HCT116 (cell line): ENCODE data around the gene LRFN2.

Experiments
- CBX3 ChIP-seq: IDR thresholded peaks from 2 replicates; pipeline ENCODE4 v1.6.1; 2012; ENCODE audit warnings: low read depth
- CTCF ChIP-seq, 3 experiments: fragments of 200-600 bp in 1 of 3; sonication (generic) in 1 of 3; IDR thresholded peaks in 2 of 3; conservative IDR thresholded peaks in 1 of 3; 2 replicates each; pipeline ENCODE4 v1.5.1; 2012 to 2017; ENCODE audit warnings: low read depth in 2 of 3, low read length in 2 of 3, antibody characterized with exemption in 1 of 3, borderline replicate concordance in 1 of 3, control low read depth in 1 of 3, mild to moderate bottlenecking in 1 of 3, mixed read lengths in 1 of 3, mixed run types in 1 of 3, moderate library complexity in 1 of 3; ENCODE audit not compliant: insufficient read depth in 1 of 3
- EGR1 ChIP-seq: IDR thresholded peaks from 2 replicates; pipeline ENCODE4 v1.6.1; 2012; ENCODE audit warnings: low read depth
- EZH2 ChIP-seq: fragments of 200-600 bp; sonication (generic); IDR thresholded peaks from 2 replicates; pipeline ENCODE4 v1.6.1; 2017; ENCODE audit warnings: antibody characterized with exemption, mixed run types
- POLR2A ChIP-seq: IDR thresholded peaks from 2 replicates; pipeline ENCODE4 v1.7.0; 2011; ENCODE audit warnings: borderline replicate concordance; ENCODE audit not compliant: insufficient read depth, insufficient read length; ENCODE audit errors: extremely low read depth
- POLR2AphosphoS5 ChIP-seq: IDR thresholded peaks from 2 replicates; pipeline ENCODE4 v1.6.1; 2011; ENCODE audit warnings: mild to moderate bottlenecking, low read depth, low read length, moderate library complexity
- RAD21 ChIP-seq: IDR thresholded peaks from 2 replicates; pipeline ENCODE4 v1.6.1; 2012; ENCODE audit warnings: low read depth, mild to moderate bottlenecking
- SRF ChIP-seq: IDR thresholded peaks from 2 replicates; pipeline ENCODE4 v1.6.1; 2012; ENCODE audit warnings: low read depth
- TF ChIP-seq, protein P1 (sequence below): IDR thresholded peaks from 2 replicates; pipeline ENCODE4 v1.6.1; 2012; ENCODE audit warnings: low read depth

DNA sequence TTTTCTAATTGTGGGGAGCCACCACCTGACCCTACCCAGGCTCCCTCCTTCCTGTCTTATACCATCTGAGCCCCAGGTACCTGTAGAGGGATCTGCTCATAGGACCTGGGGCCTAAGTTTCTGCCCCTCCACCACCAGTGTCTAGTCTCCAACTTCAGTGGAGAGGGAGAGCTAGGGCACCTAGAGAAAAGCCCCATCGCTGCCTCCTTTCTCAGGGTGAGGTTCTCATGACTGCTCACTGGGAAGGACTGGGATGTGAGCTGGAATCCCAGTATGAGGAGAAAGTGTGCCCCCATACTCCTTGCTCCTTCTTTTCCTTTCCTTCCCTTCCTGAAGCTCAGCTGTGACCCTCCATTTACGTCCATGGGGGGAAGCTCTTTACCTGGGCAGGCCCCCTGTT is 231.6 kb downstream of the LRFN2 start:
- TF ChIP-seq EZH2: no peak
- TF ChIP-seq CTCF (IDR thresholded peaks at IDR 0.05 in 2 of 3, conservative IDR thresholded peaks at IDR 0.05 in 1 of 3; ENCODE audit: borderline replicate concordance in 1 of 3, insufficient read depth in 1 of 3, low read depth in 2 of 3, low read length in 2 of 3): no peak
- TF ChIP-seq RAD21: no peak
- TF ChIP-seq POLR2A: no peak
- no peak for TF ChIP-seq EGR1
- TF ChIP-seq, protein P1, sequence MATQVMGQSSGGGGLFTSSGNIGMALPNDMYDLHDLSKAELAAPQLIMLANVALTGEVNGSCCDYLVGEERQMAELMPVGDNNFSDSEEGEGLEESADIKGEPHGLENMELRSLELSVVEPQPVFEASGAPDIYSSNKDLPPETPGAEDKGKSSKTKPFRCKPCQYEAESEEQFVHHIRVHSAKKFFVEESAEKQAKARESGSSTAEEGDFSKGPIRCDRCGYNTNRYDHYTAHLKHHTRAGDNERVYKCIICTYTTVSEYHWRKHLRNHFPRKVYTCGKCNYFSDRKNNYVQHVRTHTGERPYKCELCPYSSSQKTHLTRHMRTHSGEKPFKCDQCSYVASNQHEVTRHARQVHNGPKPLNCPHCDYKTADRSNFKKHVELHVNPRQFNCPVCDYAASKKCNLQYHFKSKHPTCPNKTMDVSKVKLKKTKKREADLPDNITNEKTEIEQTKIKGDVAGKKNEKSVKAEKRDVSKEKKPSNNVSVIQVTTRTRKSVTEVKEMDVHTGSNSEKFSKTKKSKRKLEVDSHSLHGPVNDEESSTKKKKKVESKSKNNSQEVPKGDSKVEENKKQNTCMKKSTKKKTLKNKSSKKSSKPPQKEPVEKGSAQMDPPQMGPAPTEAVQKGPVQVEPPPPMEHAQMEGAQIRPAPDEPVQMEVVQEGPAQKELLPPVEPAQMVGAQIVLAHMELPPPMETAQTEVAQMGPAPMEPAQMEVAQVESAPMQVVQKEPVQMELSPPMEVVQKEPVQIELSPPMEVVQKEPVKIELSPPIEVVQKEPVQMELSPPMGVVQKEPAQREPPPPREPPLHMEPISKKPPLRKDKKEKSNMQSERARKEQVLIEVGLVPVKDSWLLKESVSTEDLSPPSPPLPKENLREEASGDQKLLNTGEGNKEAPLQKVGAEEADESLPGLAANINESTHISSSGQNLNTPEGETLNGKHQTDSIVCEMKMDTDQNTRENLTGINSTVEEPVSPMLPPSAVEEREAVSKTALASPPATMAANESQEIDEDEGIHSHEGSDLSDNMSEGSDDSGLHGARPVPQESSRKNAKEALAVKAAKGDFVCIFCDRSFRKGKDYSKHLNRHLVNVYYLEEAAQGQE: no peak
- TF ChIP-seq SRF: no peak
- TF ChIP-seq POLR2AphosphoS5: no peak
- TF ChIP-seq CBX3: no peak
